Mammary epithelial cell (primary cell): ENCODE data around the gene BHLHE23.

Experiments
- EZH2 ChIP-seq: IDR thresholded peaks from 2 replicates; pipeline ENCODE4 v1.6.1; 2012; ENCODE audit warnings: low read length, inconsistent platforms, borderline replicate concordance
- TF ChIP-seq, protein P1 (sequence below), 2 donors: IDR thresholded peaks in 1 of 2; conservative IDR thresholded peaks in 1 of 2; 2 replicates each; pipeline ENCODE4 v1.5.1; 2011 to 2012; ENCODE audit warnings: inconsistent platforms in 2 of 2, low read length in 2 of 2, mild to moderate bottlenecking in 2 of 2, control low read depth in 1 of 2, low read depth in 1 of 2; ENCODE audit not compliant: insufficient read depth in 1 of 2; ENCODE audit errors: extremely low read depth in 1 of 2

DNA sequence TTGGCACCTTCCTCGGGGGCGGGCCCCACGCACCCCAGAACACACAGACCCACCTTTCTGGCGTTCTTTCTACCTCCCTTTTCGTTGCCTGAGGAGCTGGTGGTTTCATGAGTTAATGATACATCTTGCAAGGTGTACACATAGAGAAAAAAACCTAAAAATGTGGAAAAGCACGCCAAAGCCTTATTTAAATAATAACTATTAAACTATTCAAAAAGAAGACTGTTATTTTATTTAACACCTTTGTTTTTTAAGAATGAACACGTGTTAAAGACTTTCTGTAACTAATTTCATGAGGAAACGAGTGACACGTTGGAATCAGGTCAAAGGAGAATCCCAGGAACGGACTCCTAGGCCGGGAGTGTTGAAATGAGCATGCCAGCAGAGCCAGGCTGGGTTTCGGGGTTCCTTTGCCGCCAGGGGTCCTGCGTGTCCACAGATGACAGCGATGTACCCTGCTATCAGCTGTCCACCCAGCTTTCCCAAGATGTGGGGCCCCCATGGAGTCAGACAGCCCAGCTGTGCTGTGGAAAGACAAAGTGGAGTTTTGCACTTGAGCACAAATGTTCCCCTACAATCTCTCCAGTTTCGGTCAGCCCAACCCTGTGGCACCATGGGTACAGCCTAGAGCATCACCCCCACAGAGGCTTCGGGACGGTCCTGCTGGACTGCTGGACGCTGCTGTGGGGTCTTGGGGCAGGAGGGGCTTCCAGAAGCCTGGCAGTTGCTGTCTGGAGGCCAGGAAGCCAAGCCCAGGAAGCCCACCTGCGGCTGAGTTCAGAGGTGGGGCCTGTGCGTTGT, 38.2 kb downstream of the BHLHE23 start:
- TF ChIP-seq, protein P1, sequence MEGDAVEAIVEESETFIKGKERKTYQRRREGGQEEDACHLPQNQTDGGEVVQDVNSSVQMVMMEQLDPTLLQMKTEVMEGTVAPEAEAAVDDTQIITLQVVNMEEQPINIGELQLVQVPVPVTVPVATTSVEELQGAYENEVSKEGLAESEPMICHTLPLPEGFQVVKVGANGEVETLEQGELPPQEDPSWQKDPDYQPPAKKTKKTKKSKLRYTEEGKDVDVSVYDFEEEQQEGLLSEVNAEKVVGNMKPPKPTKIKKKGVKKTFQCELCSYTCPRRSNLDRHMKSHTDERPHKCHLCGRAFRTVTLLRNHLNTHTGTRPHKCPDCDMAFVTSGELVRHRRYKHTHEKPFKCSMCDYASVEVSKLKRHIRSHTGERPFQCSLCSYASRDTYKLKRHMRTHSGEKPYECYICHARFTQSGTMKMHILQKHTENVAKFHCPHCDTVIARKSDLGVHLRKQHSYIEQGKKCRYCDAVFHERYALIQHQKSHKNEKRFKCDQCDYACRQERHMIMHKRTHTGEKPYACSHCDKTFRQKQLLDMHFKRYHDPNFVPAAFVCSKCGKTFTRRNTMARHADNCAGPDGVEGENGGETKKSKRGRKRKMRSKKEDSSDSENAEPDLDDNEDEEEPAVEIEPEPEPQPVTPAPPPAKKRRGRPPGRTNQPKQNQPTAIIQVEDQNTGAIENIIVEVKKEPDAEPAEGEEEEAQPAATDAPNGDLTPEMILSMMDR (conservative IDR thresholded peaks at IDR 0.05 in 1 of 2, IDR thresholded peaks at IDR 0.05 in 1 of 2; ENCODE audit: extremely low read depth in 1 of 2, insufficient read depth in 1 of 2, low read depth in 1 of 2, low read length in 2 of 2), result no peak
- no peak for TF ChIP-seq EZH2
